HCT116 (cell line): Measurements from ENCODE around the gene ARHGAP40. TPM values are rescaled to one million over a fixed set of nuclear protein-coding genes. Genes with fewer than 3 reads are reported as not detected.

ENCODE experiments used
- ATAC-seq: fragments of 200-7000 bp; cut with Tn5 transposase; 2 replicates; pipeline ENCODE4 v1.9.1; 2020; ENCODE audit warnings: mild to moderate bottlenecking, moderate library complexity
- BruUV-seq: library from RNA; stranded (reverse); fragments of 400-500 nt; replicated peaks from 2 replicates; lab custom pipeline; 2021; lab: Mats Ljungman, UMichigan
- CTCF ChIA-PET: fragments of 300-600 bp; sonication (Branson Sonifier 250); formaldehyde crosslinking; loops from one replicate; lab custom pipeline; 2021; ENCODE audit warnings: antibody characterized with exemption; lab: Charles Lee
- POLR2A ChIA-PET: fragments of 300-600, 350-600 bp; sonication (Branson Sonifier 250); formaldehyde crosslinking; loops from one replicate; lab custom pipeline; 2021; ENCODE audit warnings: antibody characterized with exemption; lab: Charles Lee
- RAD21 ChIA-PET, 2 experiments: fragments of 300-600 bp; sonication (Branson Sonifier 250); formaldehyde crosslinking; loops; one replicate each; lab custom pipeline; 2023; ENCODE audit warnings: low total read pairs in 2 of 2; ENCODE audit not compliant: uncharacterized antibody in 2 of 2, unreplicated experiment in 2 of 2, low non-redundant PET in 1 of 2; lab: Charles Lee
- DNase-seq: peaks from one replicate; pipeline ENCODE4 v3.0.0-alpha.2; 2010; ENCODE audit warnings: low read depth, low spot score
- H2AFZ ChIP-seq: fragments of 200-600 bp; shearing (Covaris generic), sonication (generic); 2 replicates; pipeline ENCODE4 v1.6.1; 2017; ENCODE audit warnings: low read depth, mixed run types, mixed read lengths, antibody characterized with exemption, low read length; ENCODE audit not compliant: poor library complexity, severe bottlenecking
- H3K27ac ChIP-seq: 2 replicates; pipeline ENCODE4 v1.5.1; 2012; ENCODE audit warnings: low read depth, low read length
- H3K27me3 ChIP-seq: fragments of 200-600 bp; sonication (generic); 2 replicates; pipeline ENCODE4 v1.6.1; 2016; ENCODE audit warnings: mixed run types, low read length, mixed read lengths; ENCODE audit not compliant: insufficient read depth
- H3K36me3 ChIP-seq, 2 experiments: fragments of 200-500 bp in 1 of 2; fragments of 200-600 bp in 1 of 2; sonication (Bioruptor generic) in 1 of 2; sonication (generic) in 1 of 2; 2 replicates each; pipeline versions ENCODE4 v1.5.1 to v1.6.1; 2014 to 2016; ENCODE audit warnings: low read length in 2 of 2, inconsistent platforms in 1 of 2, mixed read lengths in 1 of 2, mixed run types in 1 of 2; ENCODE audit not compliant: insufficient read depth in 2 of 2, control insufficient read depth in 1 of 2
- H3K4me1 ChIP-seq, 2 experiments: fragments of 200-600 bp in 1 of 2; sonication (generic) in 1 of 2; 2 replicates each; pipeline versions ENCODE4 v1.5.1 to v1.6.1; 2012 to 2017; ENCODE audit warnings: low read length in 2 of 2, inconsistent platforms in 1 of 2, mild to moderate bottlenecking in 1 of 2, mixed read lengths in 1 of 2, mixed run types in 1 of 2, moderate library complexity in 1 of 2; ENCODE audit not compliant: insufficient read depth in 2 of 2, control insufficient read depth in 1 of 2
- H3K4me2 ChIP-seq: fragments of 200-600 bp; sonication (generic); 2 replicates; pipeline ENCODE4 v1.6.1; 2017; ENCODE audit warnings: mixed run types, low read length, mixed read lengths
- H3K4me3 ChIP-seq, 2 experiments: fragments of 200-600 bp in 1 of 2; sonication (generic) in 1 of 2; replicated peaks in 1 of 2; 2 replicates each; pipeline ENCODE4 v1.5.1; 2011 to 2016; ENCODE audit warnings: low read length in 2 of 2, control low read depth in 1 of 2, low read depth in 1 of 2, mild to moderate bottlenecking in 1 of 2, mixed read lengths in 1 of 2, mixed run types in 1 of 2
- H3K79me2 ChIP-seq: fragments of 200-600 bp; sonication (generic); 2 replicates; pipeline ENCODE4 v1.6.1; 2017; ENCODE audit warnings: mild to moderate bottlenecking, mixed run types, low read length, moderate library complexity, mixed read lengths; ENCODE audit not compliant: insufficient read depth
- H3K9ac ChIP-seq: fragments of 200-600 bp; sonication (generic); 2 replicates; pipeline ENCODE4 v1.6.1; 2016; ENCODE audit warnings: low read length, mixed read lengths
- H3K9me2 ChIP-seq: fragments of 200-600 bp; sonication (generic), shearing (Covaris generic); 2 replicates; pipeline ENCODE4 v1.6.1; 2017; ENCODE audit warnings: mixed run types, mild to moderate bottlenecking, moderate library complexity; ENCODE audit not compliant: insufficient read depth
- H3K9me3 ChIP-seq, 2 experiments: fragments of 200-500 bp in 1 of 2; fragments of 200-600 bp in 1 of 2; sonication (Bioruptor generic) in 1 of 2; sonication (generic) in 1 of 2; 2 replicates each; pipeline ENCODE4 v1.6.1; 2014 to 2017; ENCODE audit warnings: low read length in 2 of 2, mixed read lengths in 2 of 2, inconsistent platforms in 1 of 2, low read depth in 1 of 2, mild to moderate bottlenecking in 1 of 2, mixed run types in 1 of 2, moderate library complexity in 1 of 2; ENCODE audit not compliant: control insufficient read depth in 1 of 2, insufficient read depth in 1 of 2
- H4K20me1 ChIP-seq: fragments of 200-600 bp; sonication (generic), shearing (Covaris generic); 2 replicates; pipeline ENCODE4 v1.6.1; 2017; ENCODE audit warnings: mixed run types, mild to moderate bottlenecking, moderate library complexity; ENCODE audit not compliant: insufficient read depth
- ATF3 ChIP-seq: IDR thresholded peaks from 2 replicates; pipeline ENCODE4 v1.6.1; 2012
- CBX3 ChIP-seq: IDR thresholded peaks from 2 replicates; pipeline ENCODE4 v1.6.1; 2012; ENCODE audit warnings: low read depth
- CEBPB ChIP-seq: IDR thresholded peaks from 2 replicates; pipeline ENCODE4 v1.6.1; 2012; ENCODE audit warnings: low read depth
- CTCF ChIP-seq, 3 experiments: fragments of 200-600 bp in 1 of 3; sonication (generic) in 1 of 3; IDR thresholded peaks in 2 of 3; conservative IDR thresholded peaks in 1 of 3; 2 replicates each; pipeline ENCODE4 v1.5.1; 2012 to 2017; ENCODE audit warnings: low read depth in 2 of 3, low read length in 2 of 3, antibody characterized with exemption in 1 of 3, borderline replicate concordance in 1 of 3, control low read depth in 1 of 3, mild to moderate bottlenecking in 1 of 3, mixed read lengths in 1 of 3, mixed run types in 1 of 3, moderate library complexity in 1 of 3; ENCODE audit not compliant: insufficient read depth in 1 of 3
- ELF1 ChIP-seq: IDR thresholded peaks from 2 replicates; pipeline ENCODE4 v1.6.1; 2012; ENCODE audit warnings: low read depth, borderline replicate concordance
- EZH2 ChIP-seq: fragments of 200-600 bp; sonication (generic); IDR thresholded peaks from 2 replicates; pipeline ENCODE4 v1.6.1; 2017; ENCODE audit warnings: antibody characterized with exemption, mixed run types
- EZH2phosphoT487 ChIP-seq: fragments of 200-600 bp; IDR thresholded peaks from 2 replicates; pipeline ENCODE4 v1.6.1; 2018; ENCODE audit warnings: antibody characterized with exemption, borderline replicate concordance
- FOSL1 ChIP-seq: IDR thresholded peaks from 2 replicates; pipeline ENCODE4 v1.6.1; 2012; ENCODE audit warnings: low read depth
- JUND ChIP-seq: IDR thresholded peaks from 2 replicates; pipeline ENCODE4 v1.6.1; 2012
- MAX ChIP-seq: IDR thresholded peaks from 2 replicates; pipeline ENCODE4 v1.6.1; 2012
- POLR2AphosphoS5 ChIP-seq: IDR thresholded peaks from 2 replicates; pipeline ENCODE4 v1.6.1; 2011; ENCODE audit warnings: mild to moderate bottlenecking, low read depth, low read length, moderate library complexity
- RAD21 ChIP-seq: IDR thresholded peaks from 2 replicates; pipeline ENCODE4 v1.6.1; 2012; ENCODE audit warnings: low read depth, mild to moderate bottlenecking
- REST ChIP-seq: IDR thresholded peaks from 2 replicates; pipeline ENCODE4 v1.6.1; 2012; ENCODE audit warnings: low read depth
- SIN3A ChIP-seq: IDR thresholded peaks from 2 replicates; pipeline ENCODE4 v1.6.1; 2012; ENCODE audit warnings: low read depth
- SP1 ChIP-seq: IDR thresholded peaks from 2 replicates; pipeline ENCODE4 v1.6.1; 2012; ENCODE audit warnings: low read depth
- SRF ChIP-seq: IDR thresholded peaks from 2 replicates; pipeline ENCODE4 v1.6.1; 2012; ENCODE audit warnings: low read depth
- TCF7L2 ChIP-seq: IDR thresholded peaks from 2 replicates; pipeline ENCODE4 v1.7.0; 2011; ENCODE audit warnings: borderline replicate concordance, inconsistent platforms; ENCODE audit not compliant: insufficient read depth, insufficient read length; ENCODE audit errors: extremely low read depth
- YY1 ChIP-seq: IDR thresholded peaks from 2 replicates; pipeline ENCODE4 v1.6.1; 2011; ENCODE audit warnings: low read length, low read depth, moderate library complexity, mild to moderate bottlenecking; ENCODE audit not compliant: insufficient replicate concordance; ENCODE audit errors: extremely low read depth
- ZFX ChIP-seq: fragments of 450-650 bp; IDR thresholded peaks from 2 replicates; pipeline ENCODE4 v1.6.1; 2017
- ZNF274 ChIP-seq: fragments of 200-500 bp; sonication (Bioruptor generic); IDR thresholded peaks from 2 replicates; pipeline ENCODE4 v1.6.1; 2014; ENCODE audit warnings: mild to moderate bottlenecking, low read depth, low read length, inconsistent platforms
- intact Hi-C: fragments of 100-400 bp; cut with micrococcal nuclease; formaldehyde crosslinking; loops from 2 replicates; pipeline ENCODE4 v1.10.0; 2022
- total RNA-seq: library from RNA; stranded (reverse); gene quantifications from one replicate; pipeline ENCODE4 v1.2.1, GENCODE V29; 2021; ENCODE audit not compliant: unreplicated experiment

ARHGAP40 gene
- total RNA-seq, 1 experiment from 2014 or later, result 3.4 TPM

- no TSS peak for BruUV-seq
- H3K9me2 ChIP-seq, result no peaks in the 10 kb centered on the region
- H3K4me3 ChIP-seq, result no peak overlapping the region
- RAD21 ChIA-PET, result no interaction called here
- no peaks in the 10 kb centered on the region for H3K36me3 ChIP-seq
- H3K4me1 ChIP-seq, result peaks cover 16 to 32% of the 10 kb centered on the region in 2 experiments
- POLR2A ChIA-PET, result no interaction called here
- no peak for DNase-seq
- intact Hi-C loops, result no loop called here
- no peaks in the 10 kb centered on the region for H4K20me1 ChIP-seq
- no peak overlapping the region for H3K27ac ChIP-seq
- CTCF ChIA-PET, result no interaction called here
- no peaks in the 10 kb centered on the region for H3K79me2 ChIP-seq
- TF ChIP-seq RAD21, result no peak
- no peak for TF ChIP-seq ZFX
- no peak for TF ChIP-seq EZH2
- TF ChIP-seq SP1, result no peak
- TF ChIP-seq REST, result no peak
- TF ChIP-seq TCF7L2, result no peak
- TF ChIP-seq JUND, result no peak
- no peak for TF ChIP-seq SIN3A
- no peak for TF ChIP-seq POLR2AphosphoS5
- TF ChIP-seq ATF3, result no peak
- no peak for TF ChIP-seq ZNF274
- no peak for TF ChIP-seq ELF1
- no peak for TF ChIP-seq YY1
- TF ChIP-seq FOSL1, result no peak
- TF ChIP-seq CEBPB, result no peak
- TF ChIP-seq EZH2phosphoT487, result no peak
- no peak for TF ChIP-seq MAX
- TF ChIP-seq SRF, result no peak
- TF ChIP-seq CBX3, result no peak
- no peak for TF ChIP-seq CTCF (IDR thresholded peaks at IDR 0.05 in 2 of 3, conservative IDR thresholded peaks at IDR 0.05 in 1 of 3; ENCODE audit: borderline replicate concordance in 1 of 3, insufficient read depth in 1 of 3, low read depth in 2 of 3, low read length in 2 of 3)
- TF ChIP-seq, all 23 proteins: peak for 0
- no peak for ATAC-seq
- no peaks in the 10 kb centered on the region for H3K27me3 ChIP-seq
- no peaks in the 10 kb centered on the region for H3K9me3 ChIP-seq
- H2AFZ ChIP-seq, result no peak overlapping the region
- no peak overlapping the region for H3K9ac ChIP-seq
- H3K4me2 ChIP-seq, result no peak overlapping the region
Measured at GRCh38 chr20:38603286-38603685, 1.7 kb downstream of the ARHGAP40 start.
